NCI-H524 (cell line): ENCODE measurements around the gene C11orf98.
"Not testable (repeated sequence)": the region's sequence is repeated elsewhere in the genome, so short reads cannot be mapped to it uniquely, and the experiment has no call there.

Experiments used
- DNase-seq, 2 experiments: peaks; one replicate each; lab custom pipeline; 2025; lab: John Stamatoyannopoulos, UW

Gene C11orf98

DNA sequence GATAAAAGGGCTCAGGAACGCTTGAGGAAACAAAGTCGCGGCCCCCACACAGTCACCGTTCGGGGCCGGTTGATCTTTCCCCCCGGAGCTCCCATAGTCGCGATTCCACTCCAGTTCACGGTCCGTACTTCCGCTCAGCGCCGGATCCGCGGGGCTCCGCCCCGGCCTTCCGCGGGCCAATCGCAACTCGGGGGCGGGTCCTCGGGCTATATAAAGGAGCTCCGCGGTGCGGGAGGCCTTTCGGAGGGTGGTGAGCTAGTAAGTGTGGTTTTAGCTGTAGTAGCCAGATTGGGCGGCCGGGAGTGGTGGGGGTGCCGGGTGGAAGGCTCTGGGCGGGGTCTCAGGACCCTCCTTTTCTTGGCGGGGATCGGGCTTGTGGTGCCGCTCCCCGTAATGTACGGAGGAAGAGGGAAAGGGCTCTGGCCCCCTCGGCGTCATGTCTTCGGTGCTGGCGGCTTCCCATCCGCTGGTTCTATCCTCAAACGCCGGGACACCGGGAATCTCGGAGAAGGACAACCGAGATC is at the start of gene C11orf98, which contains the start of gene CSKMT:
Gene C11orf98 (minus strand): TSS at position 136 of the 524 bp plus-strand sequence. CDS start 41 bp downstream, at position 95.
Gene CSKMT (plus strand): TSS at position 238 of the 524 bp plus-strand sequence. CDS start 568 bp downstream, outside the sequence.
- DNase-seq: peak; percentile 75 to 91

DNA sequence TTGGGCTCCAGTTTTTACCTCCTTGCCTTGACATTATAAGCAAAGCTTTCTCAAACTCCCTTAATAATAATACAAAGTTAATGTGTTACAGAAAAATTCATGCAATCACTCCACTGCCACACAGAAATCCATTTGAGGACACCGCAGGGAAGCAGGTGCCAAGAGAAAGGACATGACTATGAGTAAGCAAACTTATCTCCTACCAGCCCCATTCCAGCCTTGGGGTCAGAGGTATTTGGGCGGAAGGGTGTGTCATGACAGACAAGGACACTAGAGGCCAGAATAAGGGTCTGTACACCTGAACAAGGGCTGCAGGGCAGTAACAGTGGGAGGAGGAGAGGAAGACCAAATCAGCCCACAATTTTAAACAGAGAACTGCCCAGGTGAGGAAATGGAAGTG is 48.3 kb upstream of the C11orf98 start:
- DNase-seq: no peak

DNA sequence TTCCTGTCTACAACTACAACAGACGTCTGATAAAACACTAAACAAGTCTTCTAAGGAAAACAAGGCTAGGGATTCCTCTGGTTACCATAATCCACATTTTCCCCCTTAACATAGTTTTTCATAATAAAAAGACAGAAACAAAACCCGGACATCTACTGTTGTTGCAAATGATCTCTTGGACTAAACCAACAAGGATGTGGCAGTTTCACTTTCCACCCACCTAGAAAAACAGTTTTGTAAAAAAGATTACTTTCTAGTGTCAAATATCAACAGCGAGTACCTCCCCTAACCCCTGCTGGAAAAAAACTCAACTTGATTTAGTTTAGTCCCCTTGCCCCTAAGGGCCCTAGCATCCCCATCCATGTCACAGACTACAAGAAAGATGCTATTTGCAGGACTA is 47.9 kb upstream of the C11orf98 start:
- no peak for DNase-seq

- DNase-seq: no peak
Observed at GRCh38 chr11:62712276-62712812, 47.3 kb upstream of the C11orf98 start.

DNA sequence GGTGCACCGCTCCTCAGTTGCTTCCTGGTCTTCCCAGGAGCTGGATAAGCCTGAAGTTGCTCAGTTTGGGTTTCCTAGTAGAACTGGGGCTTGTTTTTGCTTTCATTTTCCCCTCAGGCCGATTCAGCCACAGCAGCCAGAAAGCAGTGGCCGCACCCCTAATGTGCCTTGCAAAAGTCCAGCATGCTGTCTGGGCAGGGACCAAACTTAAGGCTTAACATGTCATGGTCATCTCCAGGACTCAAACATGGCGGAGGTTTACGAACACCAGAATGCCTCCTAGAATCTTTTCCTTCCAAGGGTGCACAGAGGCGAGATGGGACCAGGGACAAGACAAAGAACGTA is 45.0 kb upstream of the C11orf98 start:
- DNase-seq: peak in 1 of 2 experiments; percentile 13

GRCh38 chr11:62709247-62710000 is 44.4 kb upstream of the C11orf98 start:
- DNase-seq: peak; percentile 93 to 97

GRCh38 chr11:62708793-62709192 is 43.8 kb upstream of the C11orf98 start:
- DNase-seq: no peak

- no peak for DNase-seq
Observed at GRCh38 chr11:62708392-62708791, 43.4 kb upstream of the C11orf98 start.

GRCh38 chr11:62707277-62707861 is 42.4 kb upstream of the C11orf98 start, which contains the start of the genes BSCL2 and GNG3:
BSCL2 (minus strand) TSS chr11:62707424; CDS start chr11:62707195, 229 bp downstream.
GNG3 (plus strand) TSS chr11:62707676; CDS start chr11:62708296, 620 bp downstream.
- DNase-seq: no peak

DNA sequence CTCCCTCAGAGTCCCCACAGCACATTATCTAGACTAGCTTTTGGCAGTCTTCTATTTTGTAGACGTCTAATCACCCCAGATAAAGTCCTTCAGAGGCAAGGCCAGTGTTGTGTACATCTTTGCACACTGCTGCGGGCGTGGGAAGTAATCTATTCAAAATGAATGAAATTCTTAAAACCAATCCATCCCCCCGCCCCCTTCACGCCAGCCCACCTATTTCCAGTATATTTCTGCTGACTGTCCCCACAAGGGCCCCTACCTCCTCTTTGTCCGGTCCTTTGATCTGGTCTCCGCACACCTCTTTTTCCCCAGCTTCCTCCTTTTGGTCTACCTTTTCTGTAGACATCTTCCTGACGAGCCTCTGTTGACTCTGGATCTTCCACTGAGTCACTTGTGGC is 41.8 kb upstream of the C11orf98 start:
- no peak for DNase-seq

DNA sequence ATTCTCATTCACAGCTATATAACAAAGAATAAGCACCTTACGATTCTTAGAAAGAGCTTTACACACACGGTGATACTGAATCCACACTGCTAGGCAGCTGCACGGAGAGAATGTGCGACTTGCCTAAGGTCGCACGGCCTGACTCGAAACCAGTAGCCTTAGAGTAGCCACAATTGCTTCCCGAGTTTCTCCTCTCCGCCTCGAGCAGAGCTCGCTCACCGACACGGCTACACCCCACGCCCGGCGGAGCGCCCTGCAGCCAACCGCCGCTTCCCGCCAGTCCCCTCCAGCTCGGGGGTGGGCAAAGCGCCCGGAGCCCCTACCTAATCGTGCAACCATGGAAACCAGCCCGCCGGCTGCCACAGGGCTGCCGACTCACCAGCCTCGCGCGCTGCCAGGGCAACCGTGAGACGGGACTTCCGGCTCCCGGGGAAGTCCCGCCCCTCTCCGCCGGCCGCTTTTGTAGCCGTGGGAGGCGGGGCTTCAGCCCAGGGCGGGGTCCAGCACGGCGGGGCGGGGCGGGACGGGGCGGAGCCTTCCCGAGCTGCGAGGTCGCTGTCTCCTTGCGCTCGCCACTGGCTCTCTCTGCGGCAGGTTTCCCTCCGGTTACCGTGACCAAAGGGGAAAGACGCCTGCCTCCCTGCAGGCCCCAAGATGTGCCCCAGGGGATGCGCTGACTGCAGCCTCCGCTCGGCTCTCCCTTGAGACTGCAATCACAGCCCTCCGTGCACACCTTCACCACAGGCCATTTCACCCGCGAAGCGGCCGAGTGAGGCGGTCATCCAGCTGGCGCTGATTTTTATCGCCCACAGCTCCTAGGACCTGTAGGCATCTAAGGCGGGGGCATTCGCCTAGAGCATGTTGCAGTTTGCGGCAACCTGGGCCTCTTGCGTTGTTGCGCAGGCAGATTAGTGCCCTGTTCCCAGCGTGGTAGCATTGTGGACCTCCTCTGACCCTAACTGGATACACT is 41.2 kb upstream of the C11orf98 start:
- DNase-seq: peak; percentile 89 to 95

DNA sequence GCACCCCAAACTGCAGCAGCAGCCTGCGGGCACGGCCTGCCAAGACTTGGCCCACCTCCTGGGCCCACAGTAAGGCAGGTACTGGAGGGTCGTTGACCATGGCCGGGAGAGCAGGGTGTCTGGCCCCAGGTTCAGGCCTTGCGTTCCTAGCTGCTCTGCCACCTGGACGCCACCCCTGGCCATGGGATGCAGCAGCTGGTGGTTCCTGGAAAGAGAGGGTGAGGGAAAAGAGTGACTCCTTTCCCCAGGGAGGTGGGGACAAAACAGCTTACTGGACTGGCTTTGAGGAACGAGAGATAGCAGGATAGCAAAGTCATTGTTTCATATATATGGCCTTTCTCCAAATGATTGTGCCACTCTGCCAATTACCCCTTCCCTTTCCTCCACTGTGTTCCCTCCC is 40.4 kb upstream of the C11orf98 start:
- DNase-seq: peak in 1 of 2 experiments; percentile 42

DNA sequence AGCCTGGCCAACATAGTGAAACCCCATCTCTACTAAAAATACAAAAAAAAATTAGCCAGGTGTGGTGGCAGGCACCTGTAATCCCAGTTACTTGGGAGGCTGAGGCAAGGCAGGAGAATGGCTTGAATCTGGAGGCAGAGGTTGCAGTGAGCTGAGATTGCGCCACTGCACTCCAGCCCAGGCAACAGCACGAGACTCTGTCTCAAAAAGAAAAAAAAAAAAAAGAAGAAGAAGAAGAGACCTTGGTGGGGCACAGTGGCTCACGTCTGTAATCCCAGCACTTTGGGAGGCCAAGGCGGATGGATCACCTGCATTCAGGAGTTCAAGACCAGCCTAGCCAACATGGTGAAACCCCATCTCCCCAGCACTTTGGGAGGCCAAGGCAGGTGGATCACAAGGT is 38.9 kb upstream of the C11orf98 start:
- not testable (repeated sequence) for DNase-seq

GRCh38 chr11:62702246-62702645 is 37.2 kb upstream of the C11orf98 start:
- no peak for DNase-seq

DNA sequence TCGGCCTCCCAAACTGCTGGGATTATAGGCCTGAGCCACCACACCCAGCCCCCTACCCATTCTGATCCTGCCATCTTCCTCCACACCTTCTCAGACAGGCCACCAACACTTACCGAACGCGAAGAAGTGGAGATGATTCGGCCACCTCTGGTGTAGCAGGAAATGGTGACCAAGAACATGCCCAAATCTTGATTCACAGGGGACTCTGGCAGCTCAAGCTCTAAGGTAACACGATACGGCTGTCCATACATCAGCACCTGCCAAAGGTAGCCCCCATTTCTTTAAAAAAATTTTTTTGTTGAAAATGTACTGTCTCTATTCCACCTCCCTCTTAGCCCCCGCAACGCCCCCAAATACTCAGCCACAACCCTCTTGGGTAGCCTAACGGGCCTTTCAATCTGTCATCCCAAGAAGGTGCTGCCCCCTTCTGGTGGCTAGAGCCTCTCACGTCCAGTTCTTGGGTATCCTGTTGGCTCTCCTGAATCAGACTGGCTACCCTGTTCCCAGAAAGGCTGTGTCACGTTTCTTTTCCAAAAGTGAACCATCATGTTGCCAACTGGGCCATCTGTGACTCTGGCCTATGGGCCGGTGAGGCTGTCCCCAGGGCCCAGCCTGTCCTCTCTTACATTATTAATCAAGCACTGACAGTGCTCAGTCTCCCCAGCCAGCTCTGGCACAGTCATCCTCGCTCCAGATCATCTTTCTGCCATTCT is 29.6 kb upstream of the C11orf98 start:
- peak; percentile 55 to 67 for DNase-seq

DNA sequence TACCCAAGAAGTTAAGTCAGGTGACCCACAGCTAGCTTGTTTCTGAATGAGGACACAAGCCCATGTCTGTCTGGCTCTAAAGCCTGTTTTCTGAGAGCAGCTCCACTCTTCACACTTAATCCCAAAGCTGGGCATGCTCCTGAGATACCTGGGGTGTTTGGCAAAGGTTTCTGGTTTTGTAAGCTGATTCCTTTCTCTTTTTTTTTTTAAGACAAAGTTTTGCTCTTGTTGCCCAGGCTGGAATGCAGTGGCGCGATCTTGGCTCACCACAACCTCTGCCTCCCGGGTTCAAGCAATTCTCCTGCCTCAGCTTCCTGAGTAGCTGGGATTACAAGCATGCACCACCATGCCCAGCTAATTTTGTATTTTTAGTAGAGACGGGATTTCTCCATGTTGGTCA is 28.6 kb upstream of the C11orf98 start:
- DNase-seq: not testable (repeated sequence)

DNA sequence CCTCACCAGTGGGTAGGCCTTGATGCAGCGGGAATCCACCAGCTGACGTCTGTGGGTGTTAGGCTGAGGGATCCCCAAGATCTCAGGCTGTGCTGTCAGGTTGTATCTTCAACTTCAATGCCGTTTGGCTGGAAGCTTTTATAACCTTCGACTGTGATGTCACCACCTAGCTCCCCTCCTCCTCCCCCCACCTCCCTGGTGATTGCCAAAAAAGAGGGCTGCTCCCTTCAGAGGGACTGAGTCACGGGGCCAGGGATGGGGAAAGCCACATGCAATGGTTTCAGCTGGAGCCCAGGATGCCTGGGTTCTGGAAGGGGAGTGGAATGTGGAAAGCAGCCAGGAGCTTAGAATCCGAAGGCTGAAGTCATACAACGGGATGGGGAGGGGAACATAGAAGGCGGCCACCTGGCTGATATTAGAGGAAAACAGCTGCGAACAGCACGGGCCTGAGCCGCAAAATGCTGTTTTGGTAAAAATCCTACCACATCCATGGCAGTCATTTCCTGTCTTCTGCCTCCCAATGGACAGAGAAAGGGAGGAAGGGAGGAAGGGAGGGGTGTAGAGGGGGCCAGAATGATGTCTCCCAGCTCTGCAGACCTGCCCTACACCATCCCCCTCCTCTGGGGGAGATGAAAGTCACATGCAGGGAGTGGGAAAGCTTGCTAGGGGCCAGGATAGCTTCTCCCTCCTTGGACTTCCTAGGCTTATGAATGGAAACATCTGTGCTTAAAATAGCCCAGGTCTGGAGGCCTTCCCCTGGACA is 24.6 kb upstream of the C11orf98 start, which contains the start of gene LRRN4CL:
Gene LRRN4CL (minus strand): TSS at position 110 of the 763 bp plus-strand sequence. CDS start 1,022 bp downstream, outside the sequence.
- no peak for DNase-seq

DNA sequence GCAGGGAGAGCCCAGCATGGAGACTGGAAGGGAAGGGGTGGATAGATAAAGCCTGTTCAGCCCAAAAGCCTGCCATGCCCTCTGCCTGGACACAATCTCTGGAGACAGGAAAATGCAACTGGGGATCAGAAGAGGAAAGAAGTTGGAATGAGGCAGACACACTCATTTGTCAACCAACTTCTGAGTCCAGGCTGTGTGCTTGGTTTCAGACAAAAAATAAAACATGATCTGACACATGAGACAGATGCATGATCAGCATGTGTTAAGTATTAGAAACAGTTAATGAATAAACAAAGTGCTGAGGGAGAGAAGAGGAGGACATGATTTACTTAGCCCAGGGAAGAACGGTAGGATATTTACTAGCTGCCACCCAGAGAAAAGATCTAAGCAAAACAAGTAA is 23.5 kb upstream of the C11orf98 start:
- no peak for DNase-seq

DNA sequence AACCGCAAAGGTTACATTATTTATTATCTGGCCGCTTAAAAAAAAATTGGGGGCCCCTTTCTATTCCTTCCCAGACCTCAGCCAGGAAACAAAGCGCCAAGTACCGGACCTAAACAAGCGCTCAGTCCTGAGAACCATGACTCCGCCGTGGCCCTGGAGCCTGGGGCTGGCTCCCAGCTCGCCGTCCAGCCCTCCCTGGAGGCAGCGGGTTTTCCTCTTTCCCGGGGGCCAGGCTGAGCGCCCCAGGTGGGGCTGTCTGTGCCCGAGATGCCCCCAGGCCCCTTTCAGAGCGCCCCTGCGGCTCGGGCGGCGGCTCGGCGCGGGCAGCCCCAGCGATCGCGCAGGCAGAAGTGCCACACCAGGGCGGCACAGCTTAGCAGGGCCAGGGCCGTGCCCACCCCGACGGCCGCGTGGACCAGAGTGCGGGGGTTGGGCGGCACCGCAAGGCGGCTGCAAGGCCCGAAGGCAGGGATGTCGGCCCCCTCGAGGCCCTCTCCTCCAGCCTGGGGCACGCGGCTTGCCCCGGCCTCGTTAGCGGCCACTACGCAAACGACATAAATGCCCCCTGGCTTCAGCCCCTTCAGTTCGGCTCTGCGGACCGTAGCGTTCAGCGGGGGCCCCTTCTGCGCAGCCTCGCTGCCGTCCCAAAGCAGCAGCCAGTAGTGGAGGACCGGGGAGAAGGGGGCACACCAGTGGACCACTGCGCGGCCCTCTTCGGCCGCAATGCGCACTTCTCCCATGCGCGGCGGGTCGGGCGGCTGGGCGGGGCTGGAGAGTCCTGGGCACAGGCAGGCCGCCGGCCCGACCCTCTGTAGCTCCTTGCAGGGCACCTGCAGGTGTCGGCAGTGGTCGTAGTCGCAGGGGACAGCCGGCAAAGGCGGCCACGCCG is 22.7 kb upstream of the C11orf98 start:
- DNase-seq: no peak
